HG02870 (cell line): Measurements from ENCODE around the gene OTUD5.

ENCODE experiments used
- ATAC-seq: cut with Tn5 transposase; IDR thresholded peaks from one replicate; pipeline ENCODE4 v1.9.1; 2021; ENCODE audit warnings: mild to moderate bottlenecking, moderate library complexity; ENCODE audit not compliant: unreplicated experiment

The OTUD5 gene

DNA sequence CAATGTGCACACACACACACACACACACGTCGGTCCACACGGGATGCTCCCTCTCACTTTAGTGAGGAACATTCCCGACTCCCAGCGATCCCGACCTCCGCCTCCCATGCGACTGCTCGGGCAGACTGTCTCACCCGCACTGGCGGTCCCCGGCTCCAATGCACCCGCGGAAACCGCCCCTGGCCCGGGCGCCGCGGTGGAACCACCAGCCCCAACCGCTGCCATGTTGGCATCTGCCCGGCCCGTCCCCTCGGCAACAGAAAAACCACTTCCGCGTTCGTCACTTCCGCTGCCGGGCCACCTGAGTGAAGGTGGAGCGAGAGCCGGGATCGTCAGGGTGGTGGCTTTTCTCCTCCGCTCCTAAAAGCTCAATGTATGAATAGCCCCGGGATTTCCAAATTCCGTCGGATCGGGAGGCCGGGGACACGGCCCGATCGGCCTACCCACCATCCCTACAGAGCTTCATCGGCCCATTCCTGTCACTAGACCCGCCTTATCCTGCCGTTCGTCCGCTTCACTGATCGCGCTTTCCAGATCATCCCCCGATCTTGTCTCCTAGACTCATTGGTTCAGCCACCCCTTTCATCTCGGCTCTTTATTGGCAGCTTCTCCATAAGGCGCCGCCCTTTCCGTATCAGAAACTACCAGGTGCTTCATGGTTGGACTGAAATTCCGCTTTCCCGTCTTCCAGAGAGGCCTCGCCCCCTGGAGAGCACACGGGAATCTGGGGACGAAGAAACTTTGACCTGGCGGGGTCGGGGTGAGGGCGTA is 45.8 kb downstream of the OTUD5 start, which contains the start of gene SLC35A2:
Gene SLC35A2, minus strand, starts transcription at position 235 of the 771 bp plus-strand sequence. Its CDS starts 10 bp downstream, at position 225.
- peak; percentile 53 for ATAC-seq

DNA sequence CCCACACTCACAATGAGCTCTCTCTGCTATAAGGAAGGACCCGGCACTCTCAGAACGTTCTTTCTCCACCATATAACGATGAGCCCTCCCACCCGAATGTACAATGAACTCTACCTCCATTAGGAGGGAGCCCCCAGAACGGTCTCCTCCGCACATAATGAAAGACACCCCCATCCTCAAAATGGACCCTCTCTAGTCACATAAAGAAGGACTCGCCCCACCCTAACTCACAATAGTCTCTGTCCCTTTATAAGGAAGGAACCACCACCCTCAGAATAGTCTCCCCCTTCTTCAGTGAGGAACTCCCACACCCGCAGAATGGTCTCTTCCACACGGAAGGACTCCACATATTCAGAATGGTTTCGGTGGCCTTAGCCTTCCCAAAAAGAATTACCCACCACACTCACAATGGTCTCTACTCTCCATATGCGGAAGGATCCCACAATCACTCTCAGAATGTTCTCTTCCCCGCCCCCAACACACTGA is 46.4 kb downstream of the OTUD5 start:
- ATAC-seq: peak; percentile 3

DNA sequence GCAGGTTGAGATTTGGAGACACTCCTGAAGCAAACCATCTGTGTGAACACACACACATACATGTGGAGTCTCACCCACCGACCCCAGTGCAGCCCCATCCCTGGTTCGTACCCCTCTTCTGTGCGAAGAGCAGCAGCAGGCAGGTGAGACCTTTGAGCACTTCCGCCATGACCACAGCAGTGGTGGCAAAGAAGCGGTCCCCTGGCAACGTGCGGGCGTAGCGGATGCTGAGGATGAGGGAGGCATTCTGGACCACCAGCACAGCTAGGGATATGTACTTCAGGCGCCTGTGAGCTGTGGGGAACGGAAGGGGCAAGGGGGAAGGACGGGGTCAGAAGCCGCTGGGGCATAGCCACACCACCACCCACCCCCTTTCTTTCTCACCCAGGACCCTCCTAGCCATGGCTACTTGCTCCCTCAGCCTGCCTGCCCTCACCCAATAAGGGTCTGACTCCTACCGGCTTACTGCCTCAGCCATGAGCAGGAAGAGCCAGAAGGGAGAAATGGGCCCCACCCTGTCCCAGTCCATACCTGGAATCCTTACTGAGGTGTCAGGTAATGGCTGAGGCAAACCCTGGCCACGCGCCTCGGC is 47.6 kb downstream of the OTUD5 start:
- ATAC-seq: no peak

DNA sequence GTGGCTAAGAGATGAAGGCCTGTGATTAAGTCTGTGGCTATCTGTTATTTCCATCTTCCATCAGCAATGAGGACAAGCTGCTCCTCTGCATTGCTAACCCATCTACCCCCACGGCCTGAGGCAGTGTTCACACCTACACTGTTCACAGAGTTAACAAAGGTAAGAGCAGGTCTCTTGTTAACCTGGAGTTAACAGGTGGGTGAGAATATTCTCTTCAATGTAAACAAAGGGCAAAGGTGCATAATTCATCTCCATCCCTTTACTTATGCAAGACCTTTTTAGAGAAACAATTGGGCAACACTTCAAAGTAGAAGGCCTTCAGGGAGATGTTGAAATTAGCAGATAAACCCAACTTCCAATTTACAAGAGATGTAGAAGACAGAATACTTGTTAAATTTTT is 48.8 kb downstream of the OTUD5 start:
- no peak for ATAC-seq

DNA sequence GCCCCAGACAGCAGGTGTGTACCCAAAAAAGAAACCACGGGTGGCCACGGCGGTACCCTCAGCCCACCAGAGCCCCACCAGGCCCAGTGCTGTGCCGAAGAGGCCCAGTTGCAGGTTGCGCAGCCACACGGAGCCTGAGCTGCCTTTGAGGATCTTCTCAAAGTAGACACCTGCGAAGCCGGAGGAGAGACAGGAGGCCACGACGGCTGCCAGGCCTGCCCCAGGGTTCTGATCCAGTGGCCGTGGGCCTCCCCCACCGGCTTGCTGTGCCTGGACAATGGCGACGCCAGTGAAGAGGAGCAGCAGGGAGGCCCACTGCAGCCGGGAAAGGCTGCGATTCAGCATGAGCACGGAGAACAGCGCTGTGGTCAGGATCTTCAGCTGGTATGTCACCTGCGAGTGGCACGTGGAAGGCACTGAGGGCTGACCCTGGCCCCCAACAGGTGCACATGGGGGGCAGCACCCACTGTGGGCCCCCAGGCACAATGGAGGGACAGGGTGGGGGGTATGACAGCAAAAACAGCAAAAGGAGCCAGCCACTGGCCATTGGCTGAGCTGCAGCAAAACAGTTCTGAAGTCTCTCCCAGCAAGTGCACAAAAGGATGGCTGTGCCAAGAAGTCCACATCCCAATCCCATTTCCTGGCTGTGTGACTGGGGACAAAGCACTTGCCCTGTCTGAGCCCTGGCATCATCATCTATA is 52.2 kb downstream of the OTUD5 start:
- no peak for ATAC-seq

DNA sequence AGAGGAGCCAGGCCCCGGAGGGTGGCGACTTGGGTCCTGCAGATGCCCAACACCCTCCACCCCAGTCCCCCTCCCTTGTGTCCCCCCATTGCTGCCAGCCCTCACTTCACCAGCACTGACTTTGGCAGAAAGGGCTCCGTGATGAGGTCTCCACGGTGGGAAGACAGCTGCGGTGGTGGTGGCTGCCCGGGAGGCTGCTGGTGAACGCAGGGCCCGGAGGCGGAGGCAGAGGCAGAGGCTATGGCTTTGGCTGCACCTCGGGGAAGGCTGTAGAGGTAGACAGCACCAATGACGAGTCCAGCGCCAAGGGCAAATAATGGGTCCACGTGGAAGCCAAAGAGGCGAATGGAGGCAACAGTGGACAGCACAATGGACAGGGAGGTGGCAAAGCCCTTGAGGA is 52.8 kb downstream of the OTUD5 start:
- ATAC-seq: no peak

DNA sequence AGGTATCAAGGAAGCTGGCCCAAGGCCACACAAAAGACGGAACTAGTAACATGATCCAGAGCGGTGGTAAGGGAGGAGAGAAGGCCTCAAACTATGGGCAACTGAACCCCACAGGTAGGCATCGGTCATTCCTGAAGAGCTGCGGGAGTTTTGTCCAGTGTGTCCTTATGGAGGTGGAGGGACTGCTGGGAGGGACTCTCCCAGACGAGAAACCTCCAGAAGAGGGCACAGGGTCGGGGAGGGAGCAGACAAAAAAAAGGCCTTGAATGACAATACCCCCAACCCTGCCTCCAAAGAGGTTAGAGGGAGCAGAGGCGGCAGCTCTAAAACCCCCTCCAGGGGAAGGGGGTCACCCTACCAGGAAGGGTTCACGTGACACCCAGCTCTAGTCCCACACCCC is 53.2 kb downstream of the OTUD5 start:
- ATAC-seq: no peak

DNA sequence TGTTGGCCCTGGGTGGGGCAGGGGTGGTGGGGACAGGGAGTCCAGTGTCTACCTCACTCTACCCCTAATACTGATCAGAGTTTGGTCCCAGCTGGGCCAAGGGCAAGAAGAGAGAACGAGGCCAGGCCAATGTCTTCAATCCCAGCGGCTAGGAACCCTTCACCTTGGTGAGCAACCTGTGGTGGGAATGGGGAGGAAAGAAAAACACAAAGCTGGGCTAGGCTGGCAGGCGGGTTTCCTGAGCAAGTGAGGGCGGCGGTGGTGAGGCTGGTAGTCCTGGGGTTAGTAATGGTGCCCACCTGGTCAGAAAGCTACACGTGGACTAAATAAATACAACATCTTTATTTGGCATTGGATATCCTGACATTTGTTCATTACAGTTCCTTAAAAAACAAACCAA is 54.1 kb downstream of the OTUD5 start:
- ATAC-seq: no peak

DNA sequence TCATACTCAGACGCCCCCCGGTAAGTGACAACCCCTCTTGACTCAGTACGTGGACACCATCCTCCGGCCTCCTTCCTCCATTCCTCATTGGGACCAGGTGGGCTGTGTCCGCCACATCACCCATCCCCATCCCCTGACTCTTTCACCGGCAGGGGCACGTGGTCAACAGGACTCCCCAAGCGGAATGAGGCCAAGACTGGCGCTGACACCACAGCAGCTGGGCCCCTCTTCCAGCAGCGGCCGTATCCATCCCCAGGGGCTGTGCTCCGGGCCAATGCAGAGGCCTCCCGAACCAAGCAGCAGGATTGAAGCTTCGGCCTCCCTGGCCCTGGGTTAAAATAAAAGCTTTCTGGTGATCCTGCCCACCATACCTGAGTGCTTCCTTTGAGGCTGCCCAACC is 54.6 kb downstream of the OTUD5 start:
- no peak for ATAC-seq

DNA sequence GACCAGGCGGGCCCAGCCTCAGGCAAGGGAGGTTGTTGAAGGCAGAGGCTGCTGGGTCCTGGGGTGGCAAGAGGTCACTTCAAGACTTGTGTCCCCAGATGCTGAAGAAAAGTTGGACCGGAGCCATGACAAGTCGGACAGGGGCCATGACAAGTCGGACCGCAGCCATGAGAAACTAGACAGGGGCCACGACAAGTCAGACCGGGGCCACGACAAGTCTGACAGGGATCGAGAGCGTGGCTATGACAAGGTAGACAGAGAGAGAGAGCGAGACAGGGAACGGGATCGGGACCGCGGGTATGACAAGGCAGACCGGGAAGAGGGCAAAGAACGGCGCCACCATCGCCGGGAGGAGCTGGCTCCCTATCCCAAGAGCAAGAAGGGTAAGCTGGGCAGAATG is 55.3 kb downstream of the OTUD5 start:
- no peak for ATAC-seq

DNA sequence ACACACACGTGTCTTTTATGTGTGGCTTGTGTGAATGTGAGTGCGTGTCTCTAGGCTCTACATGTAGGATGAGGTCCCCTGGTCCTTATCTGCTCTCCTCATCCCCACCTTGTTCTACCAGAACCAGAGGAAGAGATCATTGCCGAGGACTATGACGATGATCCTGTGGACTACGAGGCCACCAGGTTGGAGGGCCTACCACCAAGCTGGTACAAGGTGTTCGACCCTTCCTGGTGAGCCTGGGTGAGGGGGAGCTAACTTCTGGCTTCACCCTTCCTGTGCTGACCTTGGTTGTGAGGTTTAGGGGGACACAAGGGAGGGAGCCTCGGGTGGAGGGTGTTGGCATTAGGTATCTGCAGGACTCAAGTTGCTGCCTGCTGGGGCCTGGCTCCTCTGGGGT is 56.3 kb downstream of the OTUD5 start:
- no peak for ATAC-seq

DNA sequence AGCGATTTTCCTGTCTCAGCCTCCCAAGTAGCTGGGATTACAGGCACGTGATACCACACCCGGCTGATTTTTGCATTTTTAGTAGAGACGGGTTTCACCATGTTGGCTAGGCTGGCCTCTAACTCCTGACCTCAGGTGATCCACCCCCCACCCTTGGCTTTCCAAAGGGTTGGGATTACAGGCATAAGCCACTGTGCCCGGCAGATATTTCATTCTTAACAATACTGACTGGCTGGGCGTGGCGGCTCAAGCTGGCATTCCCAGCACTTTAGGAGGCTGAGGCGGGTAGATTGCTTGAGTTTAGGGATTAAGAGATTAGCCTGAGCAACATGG is 58.4 kb downstream of the OTUD5 start:
- no peak for ATAC-seq

DNA sequence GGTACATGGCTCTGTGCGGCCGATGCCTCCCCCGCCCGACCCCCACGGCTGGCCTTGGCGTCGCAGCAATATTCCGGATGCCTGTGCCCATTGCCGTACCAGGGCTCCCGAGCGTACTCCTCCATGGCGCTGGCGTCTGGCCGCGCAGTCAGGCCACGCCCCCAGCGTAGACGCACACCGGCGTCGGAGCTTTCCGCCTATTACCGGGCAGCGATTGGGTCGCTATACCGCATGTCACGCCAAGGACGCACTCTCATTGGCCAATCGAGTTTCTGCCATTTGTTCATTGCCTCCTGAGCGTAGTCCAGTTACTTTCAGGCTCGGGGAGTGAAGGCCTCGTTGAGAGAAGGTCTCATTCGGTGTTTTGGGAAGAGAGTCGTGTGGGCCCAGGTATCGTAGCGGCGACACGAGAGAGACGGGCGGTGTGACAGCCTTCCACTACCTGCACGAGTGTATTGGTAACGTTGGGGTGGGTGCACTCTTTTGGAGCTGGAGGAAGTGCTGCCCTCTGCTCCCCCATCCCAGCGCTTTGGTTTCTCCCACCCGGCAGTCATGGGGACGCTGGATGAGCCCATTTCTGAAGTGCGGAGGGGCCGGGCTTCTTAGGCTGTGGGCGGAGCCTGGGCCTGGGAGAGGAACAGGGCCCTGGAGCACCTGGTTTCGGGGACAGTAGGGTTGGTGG is 59.6 kb downstream of the OTUD5 start, which contains the start of the genes PQBP1 and TIMM17B:
Gene PQBP1, plus strand, starts transcription at position 306 of the 682 bp plus-strand sequence. CDS start 580 bp downstream, outside the sequence.
Gene TIMM17B, minus strand, starts transcription at position 144 of the 682 bp plus-strand sequence. Its CDS starts 19 bp downstream, at position 125.
- ATAC-seq: peak; percentile 86

DNA sequence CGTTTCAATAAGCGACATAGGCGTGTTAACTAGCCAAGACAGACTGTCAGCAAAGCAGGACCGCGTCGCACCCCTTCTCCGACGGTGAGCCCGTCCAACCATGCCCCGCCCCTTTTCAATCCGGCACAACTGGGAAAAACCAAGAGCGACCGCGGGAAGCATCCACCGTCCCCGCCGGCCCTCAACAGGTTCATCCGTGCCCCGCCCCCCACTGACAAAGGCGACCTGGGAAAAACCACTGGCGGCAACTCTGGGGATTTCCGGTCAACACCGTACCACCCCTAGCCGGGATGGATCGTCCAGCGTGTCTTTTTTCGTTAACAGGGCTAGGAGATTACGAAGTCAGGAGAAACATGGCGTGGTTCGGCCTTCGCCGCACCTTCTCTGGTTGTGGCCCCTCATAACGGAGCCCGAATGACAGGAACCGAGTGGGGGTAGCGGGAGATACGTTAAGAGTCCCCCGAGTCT is 60.2 kb downstream of the OTUD5 start:
- peak; percentile 7 for ATAC-seq

DNA sequence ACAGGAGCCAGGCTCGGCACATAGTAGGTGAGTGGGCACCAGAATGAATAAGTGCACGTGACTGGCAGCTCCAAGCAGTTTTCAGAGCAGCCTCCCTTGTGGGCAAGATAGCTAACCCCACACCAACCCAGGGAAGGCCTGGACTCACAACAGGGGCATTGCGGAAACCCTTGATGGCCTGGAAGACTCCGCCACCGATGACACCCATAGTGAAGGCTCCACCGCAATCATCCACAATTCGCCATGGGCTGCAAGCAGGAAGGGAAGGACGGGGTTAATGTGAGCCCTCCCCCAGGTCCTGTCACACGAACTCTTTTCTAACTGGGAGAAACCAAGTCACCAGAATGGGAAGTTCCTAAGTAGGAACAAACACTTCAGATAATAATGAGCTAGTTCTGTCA is 60.8 kb downstream of the OTUD5 start:
- ATAC-seq: no peak

DNA sequence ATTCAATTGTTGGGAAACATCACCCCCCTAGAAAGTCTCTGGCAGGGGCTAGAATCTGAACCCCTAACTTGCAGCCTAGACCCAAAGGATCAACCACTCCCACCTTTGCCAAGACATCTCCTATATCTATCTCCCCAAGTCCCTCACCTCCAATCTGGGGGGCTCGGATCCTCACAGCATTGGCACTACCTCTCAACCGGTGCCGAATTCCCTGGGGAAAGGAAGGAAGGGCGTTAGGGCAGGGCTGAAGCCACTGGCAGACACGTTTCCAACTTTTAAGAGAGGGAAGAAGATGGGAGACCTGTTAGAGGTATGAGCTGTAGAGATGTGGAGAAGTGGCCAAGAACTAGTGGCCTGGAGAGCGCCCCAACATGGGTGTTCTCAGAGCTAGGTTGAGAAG is 62.5 kb downstream of the OTUD5 start:
- no peak for ATAC-seq

DNA sequence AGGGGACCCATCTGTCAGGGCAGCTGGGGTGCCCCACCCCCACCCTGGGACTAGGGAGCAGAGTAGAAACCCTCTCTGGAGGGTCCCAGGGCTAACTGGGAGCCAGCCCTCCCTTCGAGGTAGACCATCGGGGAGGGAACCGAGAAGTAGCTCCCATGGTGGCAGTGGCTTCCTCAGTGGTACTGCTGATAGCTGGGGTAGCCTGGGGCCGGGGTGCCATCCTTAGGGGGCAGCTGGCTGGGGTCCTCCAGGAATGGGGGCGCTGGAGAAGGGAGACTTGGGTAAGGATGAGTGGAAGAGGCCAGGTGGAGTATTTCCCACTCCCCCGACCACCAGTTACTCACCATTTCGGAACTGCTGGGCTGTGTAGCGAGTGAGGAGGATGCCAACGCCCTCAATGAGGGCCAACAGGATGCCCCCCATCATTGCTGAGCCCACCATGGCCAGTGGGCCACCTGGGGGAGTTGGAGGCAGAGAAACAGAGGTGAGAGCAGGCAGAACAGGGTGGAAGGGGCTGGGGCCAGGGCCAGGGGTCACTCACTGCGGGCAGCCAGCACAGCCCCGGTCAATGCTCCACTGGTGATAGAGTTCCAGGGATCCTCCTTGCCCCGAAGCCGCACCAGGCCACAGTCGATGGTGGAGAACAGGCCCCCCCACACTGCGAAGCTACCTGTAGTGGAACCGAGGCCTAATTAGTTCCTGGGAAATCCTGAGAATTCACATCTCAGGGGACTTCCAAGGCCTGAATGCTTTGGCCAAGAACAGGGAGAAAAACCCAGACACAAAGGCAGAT is 63.7 kb downstream of the OTUD5 start:
- ATAC-seq: no peak

DNA sequence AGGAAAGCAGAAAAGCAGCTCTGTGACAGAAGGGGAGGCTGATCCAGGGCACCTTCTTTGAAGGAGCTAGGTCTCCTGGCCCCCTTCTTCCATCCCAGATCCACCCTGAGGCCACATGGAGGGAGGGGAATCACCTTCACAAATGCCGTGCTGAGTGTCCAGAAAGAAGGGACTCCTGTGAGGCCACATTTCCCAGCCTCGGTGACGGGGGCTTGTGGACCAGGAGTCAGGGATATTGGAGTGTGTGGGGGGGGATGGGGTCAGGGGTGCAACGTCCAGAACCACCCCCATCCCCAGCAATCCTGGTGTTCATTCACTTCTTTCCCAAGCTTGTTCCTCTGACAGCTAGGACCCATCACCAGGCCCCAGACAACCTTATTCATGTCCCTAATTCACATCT is 64.5 kb downstream of the OTUD5 start:
- no peak for ATAC-seq

DNA sequence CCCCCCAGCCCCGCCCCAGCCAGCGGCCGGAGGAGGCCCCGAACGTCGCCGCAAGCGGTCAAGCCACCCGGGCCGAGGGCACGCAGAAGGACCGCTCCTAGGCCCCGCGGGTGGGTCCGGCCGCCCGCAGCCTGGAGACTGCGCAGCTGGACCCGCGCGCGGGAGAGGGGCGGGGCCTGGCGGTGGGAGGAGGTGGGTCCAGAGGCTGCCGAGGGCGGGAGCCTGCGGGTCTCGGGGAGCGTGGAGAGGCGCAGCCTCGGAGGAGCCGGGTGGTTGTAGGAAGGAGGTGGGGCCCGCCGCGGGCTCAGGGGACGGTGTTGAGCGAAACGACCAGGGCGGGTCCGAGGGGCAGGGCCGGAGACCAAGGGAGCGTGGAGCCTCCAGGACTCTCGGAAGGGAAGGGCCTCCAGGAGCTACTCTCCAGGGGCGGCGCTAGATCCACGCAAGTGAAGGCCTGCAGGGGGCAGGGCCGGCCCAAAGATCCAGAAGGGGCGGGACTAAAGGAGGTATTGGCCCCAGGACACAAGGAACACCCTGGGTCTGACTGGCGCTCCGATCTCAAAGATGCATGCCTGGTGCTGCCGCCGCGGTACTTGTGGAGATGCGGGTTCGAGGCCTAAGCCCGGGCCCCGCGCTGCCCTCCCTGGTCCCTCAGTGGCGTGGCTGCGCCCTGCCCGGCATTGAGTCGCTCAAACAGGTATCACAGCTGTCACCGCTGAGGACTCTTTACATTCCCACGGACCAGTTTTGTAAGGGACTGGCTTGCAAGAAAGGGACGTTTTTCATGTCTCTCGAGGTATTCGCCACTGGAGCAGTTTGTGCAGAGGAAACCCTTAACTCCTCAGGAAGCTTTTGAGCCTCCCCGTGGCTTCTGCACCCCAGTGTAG is 65.8 kb downstream of the OTUD5 start:
- peak; percentile 83 for ATAC-seq
